ENCODE data around the gene CADM1. TPM values are rescaled to one million over a fixed set of nuclear protein-coding genes. Genes with fewer than 3 reads are reported as not detected.

Gene CADM1
- total and polyA plus RNA-seq, 4 donors = 31.7 to 243 (median 77.9) TPM

GRCh38 chr11:115146425-115146824 lies 357.8 kb downstream of the CADM1 start:
- Histone ChIP-seq H3K4me1 (ENCODE audit: control insufficient read depth in 5 of 5, insufficient read depth in 5 of 5, low read length in 5 of 5) (peaks cover 0 to 5% (median 0%) of the 10 kb centered on the region in 5 donors), H3K36me3 (ENCODE audit: control insufficient read depth in 4 of 4, insufficient read depth in 4 of 4, low read length in 4 of 4) (no peaks in the 10 kb centered on the region), H3K4me3 (no peak overlapping the region), H3K27me3 (ENCODE audit: control insufficient read depth in 3 of 3, insufficient read depth in 3 of 3, low read length in 2 of 3) (no peaks in the 10 kb centered on the region), H3K9ac (ENCODE audit: insufficient read depth in 1 of 2, low read length in 2 of 2) (no peak overlapping the region), H3K27ac (ENCODE audit: low read depth in 1 of 2, low read length in 1 of 2) (no peak overlapping the region), H3K9me3 (ENCODE audit: control insufficient read depth in 4 of 4, insufficient read depth in 3 of 4, low read length in 3 of 4) (no peaks in the 10 kb centered on the region)
- ATAC-seq (ENCODE audit: insufficient read depth, low FRiP score) (no peak), DNase-seq (no peak)
- WGBS, 2 donors = 63 to 75% methylated on average over 6 of the region's 6 CpGs
- TF ChIP-seq CTCF (IDR thresholded peaks at IDR 0.05; ENCODE audit: control extremely low read depth, extremely low read depth) = no peak

- H3K36me3 ChIP-seq (ENCODE audit: control insufficient read depth in 4 of 4, insufficient read depth in 4 of 4, low read length in 4 of 4) = no peaks in the 10 kb centered on the region
- H3K27me3 ChIP-seq (ENCODE audit: control insufficient read depth in 3 of 3, insufficient read depth in 3 of 3, low read length in 2 of 3) = no peaks in the 10 kb centered on the region
- H3K4me1 ChIP-seq (ENCODE audit: control insufficient read depth in 5 of 5, insufficient read depth in 5 of 5, low read length in 5 of 5) = peaks cover 0 to 5% (median 0%) of the 10 kb centered on the region in 5 donors
- H3K27ac ChIP-seq (ENCODE audit: low read depth in 1 of 2, low read length in 1 of 2) = no peak overlapping the region
- TF ChIP-seq CTCF (IDR thresholded peaks at IDR 0.05; ENCODE audit: control extremely low read depth, extremely low read depth) = no peak
- H3K4me3 ChIP-seq = no peak overlapping the region
- ATAC-seq (ENCODE audit: insufficient read depth, low FRiP score) (no peak), DNase-seq (no peak)
- H3K9me3 ChIP-seq (ENCODE audit: control insufficient read depth in 4 of 4, insufficient read depth in 3 of 4, low read length in 3 of 4) = no peaks in the 10 kb centered on the region
- WGBS, 2 donors = 83 to 88% methylated on average over 8 of the region's 8 CpGs
- no peak overlapping the region for H3K9ac ChIP-seq (ENCODE audit: insufficient read depth in 1 of 2, low read length in 2 of 2)
Measured at GRCh38 chr11:115145324-115145723, 358.9 kb downstream of the CADM1 start.

- WGBS, 2 donors = 55 to 73% methylated on average over 7 of the region's 7 CpGs
- no peak overlapping the region for H3K27ac ChIP-seq (ENCODE audit: low read depth in 1 of 2, low read length in 1 of 2)
- H3K4me3 ChIP-seq = no peak overlapping the region
- H3K9me3 ChIP-seq (ENCODE audit: control insufficient read depth in 4 of 4, insufficient read depth in 3 of 4, low read length in 3 of 4) = no peaks in the 10 kb centered on the region
- no peak for TF ChIP-seq CTCF (IDR thresholded peaks at IDR 0.05; ENCODE audit: control extremely low read depth, extremely low read depth)
- DNase-seq (peak in 2 of 3 donors; percentile 39 to 67), ATAC-seq (ENCODE audit: insufficient read depth, low FRiP score) (no peak)
- H3K4me1 ChIP-seq (ENCODE audit: control insufficient read depth in 5 of 5, insufficient read depth in 5 of 5, low read length in 5 of 5) = peaks cover 0 to 5% (median 0%) of the 10 kb centered on the region in 5 donors
- no peaks in the 10 kb centered on the region for H3K36me3 ChIP-seq (ENCODE audit: control insufficient read depth in 4 of 4, insufficient read depth in 4 of 4, low read length in 4 of 4)
- no peaks in the 10 kb centered on the region for H3K27me3 ChIP-seq (ENCODE audit: control insufficient read depth in 3 of 3, insufficient read depth in 3 of 3, low read length in 2 of 3)
- no peak overlapping the region for H3K9ac ChIP-seq (ENCODE audit: insufficient read depth in 1 of 2, low read length in 2 of 2)
Measured at GRCh38 chr11:115144914-115145313, 359.3 kb downstream of the CADM1 start.

- H3K36me3 ChIP-seq (ENCODE audit: control insufficient read depth in 4 of 4, insufficient read depth in 4 of 4, low read length in 4 of 4) = no peaks in the 10 kb centered on the region
- TF ChIP-seq CTCF (IDR thresholded peaks at IDR 0.05; ENCODE audit: control extremely low read depth, extremely low read depth) = no peak
- no peak overlapping the region for H3K9ac ChIP-seq (ENCODE audit: insufficient read depth in 1 of 2, low read length in 2 of 2)
- no peaks in the 10 kb centered on the region for H3K27me3 ChIP-seq (ENCODE audit: control insufficient read depth in 3 of 3, insufficient read depth in 3 of 3, low read length in 2 of 3)
- H3K4me1 ChIP-seq (ENCODE audit: control insufficient read depth in 5 of 5, insufficient read depth in 5 of 5, low read length in 5 of 5) = peaks cover 0 to 5% (median 0%) of the 10 kb centered on the region in 5 donors
- WGBS, 2 donors = 87 to 91% methylated on average over 5 of the region's 5 CpGs
- no peak overlapping the region for H3K27ac ChIP-seq (ENCODE audit: low read depth in 1 of 2, low read length in 1 of 2)
- no peak overlapping the region for H3K4me3 ChIP-seq
- no peaks in the 10 kb centered on the region for H3K9me3 ChIP-seq (ENCODE audit: control insufficient read depth in 4 of 4, insufficient read depth in 3 of 4, low read length in 3 of 4)
- ATAC-seq (ENCODE audit: insufficient read depth, low FRiP score) (no peak), DNase-seq (no peak)
Measured at GRCh38 chr11:115144014-115144413, 360.2 kb downstream of the CADM1 start.
